ENCODE results near the gene HS3ST1. TPM values are rescaled to one million over a fixed set of nuclear protein-coding genes. Genes with fewer than 3 reads are reported as not detected.

HS3ST1 gene
- 0.94 TPM for total RNA-seq
- long read RNA-seq, full-length matches to known transcripts: 2 of 5 reads
- long read RNA-seq, partial matches to known transcripts: 0 of 5 reads
- long read RNA-seq, other reads (novel, unspliced or antisense): 3 of 5 reads

DNA sequence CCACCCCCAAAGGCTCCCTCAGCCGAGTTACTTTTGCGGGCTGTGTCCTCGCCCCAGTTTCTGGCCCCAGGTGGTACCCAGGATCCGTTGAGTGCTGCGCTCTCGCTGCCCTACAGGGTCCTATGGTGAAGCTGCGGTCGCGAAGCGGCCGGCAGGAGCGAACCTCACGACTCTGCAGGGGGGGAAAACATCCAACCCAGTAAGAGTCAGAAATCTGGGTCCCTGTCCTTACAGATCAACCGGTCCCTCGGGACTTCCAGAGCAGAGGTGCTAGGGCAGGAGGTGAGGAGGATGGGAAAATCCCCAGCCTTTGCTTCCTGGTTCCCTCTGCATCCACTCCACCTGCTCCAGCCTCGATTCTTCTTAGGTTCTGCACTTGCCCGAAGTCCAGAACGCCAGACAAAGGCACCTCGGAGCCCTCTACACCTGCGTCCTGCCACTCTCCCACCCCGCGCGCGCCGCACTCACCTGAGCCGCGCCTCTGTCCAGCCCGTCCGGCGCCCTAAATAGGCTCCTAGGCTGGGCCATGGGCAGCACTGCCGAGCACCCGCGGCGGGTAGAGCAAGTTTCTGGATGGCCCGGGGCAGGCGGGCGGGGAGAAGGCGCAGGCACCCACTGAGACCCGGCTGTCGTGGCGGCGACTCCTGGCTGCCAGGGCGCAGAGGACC lies at the start of gene HS3ST1:
Gene HS3ST1, minus strand, starts transcription at position 664 of the 668 bp plus-strand sequence. CDS start 28,889 bp downstream, outside the sequence.
- peak; percentile 9 for ATAC-seq
- DNase-seq: no peak
- intact Hi-C loops (cut with micrococcal nuclease): no loop called here

DNA sequence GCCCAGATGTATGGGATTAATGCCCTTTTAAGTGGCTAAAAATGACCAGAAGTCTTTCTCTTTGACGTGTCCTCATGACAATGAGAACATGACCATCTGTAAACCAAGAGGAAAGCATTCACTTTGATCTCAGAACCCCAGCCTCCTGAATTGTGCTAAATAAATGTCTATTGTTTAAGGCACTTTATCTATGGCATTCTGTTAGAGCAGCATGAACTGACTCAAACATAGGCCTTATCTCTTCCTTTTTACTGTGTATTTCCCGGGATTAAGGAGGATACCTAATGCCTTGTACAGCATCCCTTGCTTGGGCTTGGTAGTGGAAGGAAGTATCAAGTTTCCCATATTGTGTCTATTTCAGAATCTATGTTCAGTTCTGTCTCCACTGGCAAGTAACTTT lies 47.2 kb upstream of the HS3ST1 start:
- no peak for ATAC-seq
- intact Hi-C loops (cut with micrococcal nuclease): no loop called here

DNA sequence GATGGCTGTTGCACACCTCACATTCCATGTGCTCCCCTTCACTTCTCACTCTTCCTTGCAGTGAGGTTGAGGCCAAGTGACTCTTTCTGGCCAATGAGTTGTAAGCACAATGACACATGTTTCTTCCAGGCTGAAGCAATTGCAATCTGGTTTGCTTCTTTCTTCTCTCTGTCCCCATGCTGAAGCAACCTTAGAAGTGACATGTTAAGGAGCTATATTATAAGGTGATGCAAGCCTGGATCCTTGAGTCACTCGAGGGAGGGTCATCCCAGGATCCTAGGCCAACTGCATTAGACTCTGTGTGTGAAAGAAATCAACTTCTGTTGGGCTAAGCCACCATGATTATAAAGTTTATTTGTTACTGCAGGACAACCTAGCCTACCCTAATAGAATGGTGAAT lies 45.5 kb upstream of the HS3ST1 start:
- ATAC-seq (no peak), DNase-seq (no peak)
- intact Hi-C loops (cut with micrococcal nuclease): no loop called here

More for the DNA sequence above, 47.2 kb upstream of the HS3ST1 start:
- no peak for DNase-seq

DNA sequence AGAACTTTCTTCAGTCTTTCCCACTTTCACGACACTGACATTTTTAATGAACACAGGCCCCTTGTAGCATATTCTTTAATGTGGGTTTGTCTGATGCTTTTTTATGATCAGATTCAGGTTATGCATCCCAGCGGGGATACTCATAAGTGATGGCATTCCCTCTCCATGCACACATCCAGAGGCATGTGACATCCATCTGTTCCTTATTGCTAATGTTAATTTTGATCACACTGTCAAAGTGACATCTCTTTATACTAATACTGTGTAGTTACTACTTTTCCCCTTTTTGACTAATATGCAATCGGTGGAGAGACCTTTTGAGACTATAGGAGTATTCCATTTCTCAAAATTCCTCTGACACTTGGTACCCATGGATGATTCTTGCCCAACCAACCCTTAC lies 43.8 kb upstream of the HS3ST1 start:
- intact Hi-C loops (cut with micrococcal nuclease): no loop called here
- ATAC-seq (no peak), DNase-seq (no peak)

DNA sequence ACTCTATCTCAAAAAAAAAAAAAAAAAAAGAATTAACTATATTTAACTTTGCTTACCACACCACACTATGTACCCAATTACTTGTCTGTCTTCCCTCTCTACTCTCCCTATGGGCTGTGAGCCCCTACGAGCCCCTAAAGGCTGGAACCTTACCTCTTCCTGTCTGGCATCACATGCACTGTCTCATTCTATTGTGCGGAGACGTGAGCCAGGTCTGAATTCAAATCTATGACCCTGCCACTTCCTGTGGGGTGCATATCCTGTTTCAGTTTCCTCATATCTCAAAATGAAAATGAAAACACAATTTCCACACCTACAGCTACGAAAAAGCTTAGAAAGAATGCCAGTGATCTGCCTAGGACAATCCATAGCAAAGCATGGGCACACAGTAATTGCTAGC lies 42.9 kb upstream of the HS3ST1 start:
- no peak for DNase-seq
- peak; percentile 58 for ATAC-seq
- intact Hi-C loops (cut with micrococcal nuclease): no loop called here

DNA sequence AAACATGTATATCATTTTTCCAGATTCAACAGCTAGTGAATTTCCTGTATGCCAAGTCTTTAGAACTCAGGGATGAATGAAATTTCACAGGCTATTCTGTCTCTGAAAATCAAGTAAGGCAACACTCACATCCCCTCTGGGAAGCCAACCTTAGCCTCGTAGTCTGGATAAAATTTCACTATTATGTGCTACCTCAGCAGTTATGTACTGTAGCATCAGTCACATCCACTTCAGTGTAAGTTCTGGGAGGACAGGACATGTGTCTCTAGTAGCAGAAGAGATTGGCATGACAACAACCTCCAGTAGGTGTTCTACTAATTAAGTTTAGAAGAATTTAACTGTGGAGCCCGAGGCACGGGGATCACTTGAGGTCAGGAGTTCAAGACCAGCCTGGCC lies 42.4 kb upstream of the HS3ST1 start:
- intact Hi-C loops (cut with micrococcal nuclease): no loop called here
- ATAC-seq: no peak
- no peak for DNase-seq

DNA sequence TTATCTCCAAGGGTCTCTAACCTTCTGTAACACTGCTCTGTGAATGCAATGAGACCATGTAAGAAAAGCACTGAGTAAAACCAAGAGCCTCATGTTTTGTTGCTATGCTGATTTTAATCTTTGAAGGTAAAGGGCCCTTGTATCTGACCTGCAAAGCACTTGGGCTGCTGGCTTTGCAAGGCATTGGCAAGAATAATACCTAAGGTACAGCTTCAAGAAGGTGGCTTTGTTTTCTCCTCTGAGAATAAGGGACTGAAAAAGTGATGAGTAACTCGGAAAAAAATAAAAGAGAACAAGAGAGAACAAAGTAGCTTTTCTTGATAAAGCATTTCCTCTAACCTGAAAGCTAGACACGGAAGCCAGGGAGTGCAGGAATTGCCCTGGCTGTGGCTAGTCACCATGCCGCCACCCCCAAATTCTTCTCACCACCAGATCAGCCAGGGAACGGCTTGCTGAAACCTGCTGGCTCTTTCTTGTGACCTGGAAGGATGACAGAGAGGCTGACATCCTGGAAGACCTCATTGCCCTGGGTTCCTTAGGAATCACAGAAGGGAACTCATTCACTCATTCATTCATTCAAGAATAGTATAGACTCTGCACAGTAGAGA lies 41.8 kb upstream of the HS3ST1 start:
- no peak for DNase-seq
- intact Hi-C loops (cut with micrococcal nuclease): no loop called here
- ATAC-seq: no peak

DNA sequence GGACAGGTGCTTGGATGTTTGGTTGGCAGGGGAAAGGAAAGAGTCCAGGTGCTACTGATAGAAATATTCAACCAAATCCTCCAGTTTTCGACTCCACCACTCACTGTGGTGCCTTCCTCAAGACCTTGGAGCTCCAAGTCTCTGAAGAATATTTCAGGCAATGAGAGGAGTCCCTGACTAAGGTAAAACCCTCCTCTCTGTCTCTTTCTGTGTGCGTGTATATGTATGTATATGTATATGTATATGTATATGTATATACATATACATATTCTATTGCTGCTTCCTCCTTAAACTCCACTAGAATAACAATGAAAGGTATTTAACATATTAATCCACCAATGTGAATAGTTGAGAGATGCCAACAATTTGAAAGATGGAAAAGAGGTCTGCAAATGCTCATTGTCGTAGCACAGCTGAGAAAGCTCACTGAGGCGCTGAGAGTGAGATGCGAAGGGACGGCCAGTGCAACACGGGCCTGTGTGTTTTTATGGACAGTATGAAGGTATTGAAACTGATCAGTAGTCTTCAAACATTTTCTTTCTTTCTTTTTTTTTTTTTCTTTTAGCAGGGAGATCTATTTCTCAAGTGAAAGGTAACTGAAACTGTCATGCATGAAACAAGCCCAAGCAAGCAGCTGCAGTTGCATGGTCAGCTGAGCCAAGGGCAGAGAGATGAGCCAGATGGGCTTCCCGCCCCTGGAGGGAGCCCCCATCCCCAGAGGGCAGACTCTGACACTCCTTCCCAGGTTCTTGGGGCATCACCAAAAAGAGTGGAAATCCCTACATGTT lies 41.1 kb upstream of the HS3ST1 start:
- DNase-seq: no peak
- intact Hi-C loops (cut with micrococcal nuclease): no loop called here
- no peak for ATAC-seq

DNA sequence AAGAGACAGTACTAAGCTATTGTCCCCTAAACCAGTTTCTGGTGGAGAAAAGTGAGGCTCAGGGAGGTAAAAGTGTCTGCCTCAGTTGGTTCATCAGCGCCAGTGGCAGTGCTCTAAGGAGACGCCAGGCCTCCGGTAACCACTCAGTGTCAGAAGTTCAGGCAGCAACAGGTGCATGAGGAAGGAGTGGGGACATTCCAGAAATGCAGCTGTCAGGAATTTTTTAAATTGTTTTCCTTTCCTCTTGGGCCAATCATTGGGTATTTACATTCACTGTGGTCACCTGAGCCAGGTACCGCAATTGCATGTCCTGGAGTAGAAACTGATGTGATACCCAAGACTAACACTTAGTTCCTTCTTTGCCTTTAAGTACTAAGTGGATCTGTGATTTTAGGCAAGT lies 40.2 kb upstream of the HS3ST1 start:
- ATAC-seq: no peak
- DNase-seq: no peak
- intact Hi-C loops (cut with micrococcal nuclease): no loop called here

DNA sequence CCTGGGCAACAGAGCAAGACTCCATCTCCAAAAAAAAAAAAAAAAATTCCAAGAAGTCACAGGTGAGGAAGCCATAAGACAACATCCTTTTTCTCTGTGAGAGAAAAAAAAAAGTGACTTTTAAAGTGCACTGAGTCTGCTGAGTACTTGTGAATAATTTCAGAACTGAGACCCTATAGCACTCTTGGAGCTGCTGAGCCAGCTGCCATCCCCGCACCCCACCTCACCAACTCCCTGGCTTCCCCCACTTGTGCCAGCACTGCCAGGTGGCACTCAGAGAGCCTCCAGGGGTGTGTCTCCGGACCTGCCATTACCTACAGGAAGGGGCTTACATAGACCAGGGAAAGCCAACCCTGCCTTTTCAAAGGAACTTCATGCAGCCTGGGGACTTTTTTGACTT lies 39.2 kb upstream of the HS3ST1 start:
- no peak for ATAC-seq
- intact Hi-C loops (cut with micrococcal nuclease): no loop called here
- DNase-seq: no peak

DNA sequence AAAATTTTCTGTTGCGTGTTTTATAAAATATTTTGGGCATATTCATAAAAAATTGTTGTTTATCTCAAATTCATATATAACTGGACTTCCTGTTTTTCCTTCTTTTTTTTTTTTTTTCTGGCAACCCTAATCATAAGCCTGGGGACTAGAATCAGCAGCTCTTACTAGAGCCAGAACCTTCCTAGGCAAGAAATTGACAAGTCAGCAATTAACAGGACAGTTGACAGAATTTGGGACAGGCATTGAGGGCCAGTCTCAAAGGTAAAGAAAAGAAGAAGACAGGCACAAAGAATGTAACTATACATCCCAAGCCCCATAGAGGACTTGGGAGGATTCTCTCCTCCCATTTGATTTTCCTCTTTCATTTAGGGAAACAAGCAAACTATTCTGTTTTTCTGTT lies 35.0 kb upstream of the HS3ST1 start:
- intact Hi-C loops (cut with micrococcal nuclease): no loop called here
- no peak for ATAC-seq
- no peak for DNase-seq

DNA sequence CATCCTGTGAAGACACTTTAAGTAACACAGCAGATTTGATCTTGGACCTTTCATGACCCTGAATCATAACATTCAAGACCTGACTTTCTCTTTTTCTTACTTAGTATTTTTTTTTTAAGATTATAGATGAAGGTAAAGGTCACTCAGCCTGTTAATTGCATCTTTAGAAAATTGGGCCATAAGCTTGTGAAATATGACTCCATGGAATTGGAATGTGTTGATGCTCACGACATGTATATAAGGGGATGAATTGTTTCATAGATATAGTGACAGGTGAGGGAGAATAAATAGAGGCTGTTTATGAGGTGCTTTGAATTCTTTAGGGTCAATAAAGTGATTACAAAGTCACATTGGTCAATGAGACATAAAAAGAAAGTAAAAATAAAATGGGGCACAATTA lies 27.7 kb upstream of the HS3ST1 start:
- intact Hi-C loops (cut with micrococcal nuclease): no loop called here
- ATAC-seq: no peak
- no peak for DNase-seq

DNA sequence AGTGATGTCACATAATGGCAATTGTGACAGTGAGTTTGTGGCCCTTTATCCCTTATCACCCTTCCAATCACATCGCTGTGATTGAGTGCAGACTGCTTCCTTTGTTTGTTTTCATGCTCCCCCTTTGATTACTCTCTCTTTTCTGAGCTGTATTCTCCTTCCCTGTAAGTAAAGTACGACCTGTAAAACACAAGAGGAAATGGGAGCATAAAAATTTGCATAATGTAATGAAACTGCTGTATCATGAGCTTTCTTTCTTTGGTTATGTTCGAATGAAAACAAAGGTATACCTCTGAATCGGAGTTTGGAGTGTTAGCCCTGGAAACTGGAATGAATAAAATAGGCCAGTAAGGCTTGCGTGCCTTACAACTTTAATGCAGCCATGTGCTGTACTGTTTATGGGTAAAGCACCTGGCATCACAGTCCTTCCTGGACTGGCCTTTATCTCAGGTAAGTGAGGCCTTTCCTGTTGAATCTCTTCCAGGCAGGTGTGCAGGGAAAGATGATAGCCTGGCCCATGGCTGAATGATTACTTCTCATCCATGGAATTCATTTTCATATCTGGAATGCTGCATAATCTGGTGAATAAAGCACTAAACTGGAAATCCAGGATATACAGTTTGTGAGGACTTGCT lies 26.6 kb upstream of the HS3ST1 start:
- ATAC-seq: no peak
- DNase-seq: no peak
- intact Hi-C loops (cut with micrococcal nuclease): no loop called here

DNA sequence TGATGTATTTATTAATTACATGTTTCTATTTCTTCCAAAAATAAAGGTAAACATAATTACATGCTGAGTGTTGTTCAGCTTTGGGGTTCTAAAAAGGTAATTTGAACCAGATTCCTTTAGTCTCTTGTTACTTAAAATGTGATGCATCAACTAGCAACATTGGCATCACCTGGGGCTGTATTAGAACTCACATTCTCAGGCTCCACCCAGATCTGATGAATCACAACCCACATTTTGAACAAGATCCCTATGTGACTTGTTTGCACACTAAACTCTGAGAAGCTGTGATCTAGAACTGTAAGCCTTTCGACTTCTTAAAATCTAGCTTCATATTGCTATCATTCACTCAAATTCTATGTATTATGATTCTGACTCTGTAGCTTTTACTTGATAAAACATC lies 23.0 kb upstream of the HS3ST1 start:
- intact Hi-C loops (cut with micrococcal nuclease): no loop called here
- ATAC-seq (no peak), DNase-seq (no peak)

DNA sequence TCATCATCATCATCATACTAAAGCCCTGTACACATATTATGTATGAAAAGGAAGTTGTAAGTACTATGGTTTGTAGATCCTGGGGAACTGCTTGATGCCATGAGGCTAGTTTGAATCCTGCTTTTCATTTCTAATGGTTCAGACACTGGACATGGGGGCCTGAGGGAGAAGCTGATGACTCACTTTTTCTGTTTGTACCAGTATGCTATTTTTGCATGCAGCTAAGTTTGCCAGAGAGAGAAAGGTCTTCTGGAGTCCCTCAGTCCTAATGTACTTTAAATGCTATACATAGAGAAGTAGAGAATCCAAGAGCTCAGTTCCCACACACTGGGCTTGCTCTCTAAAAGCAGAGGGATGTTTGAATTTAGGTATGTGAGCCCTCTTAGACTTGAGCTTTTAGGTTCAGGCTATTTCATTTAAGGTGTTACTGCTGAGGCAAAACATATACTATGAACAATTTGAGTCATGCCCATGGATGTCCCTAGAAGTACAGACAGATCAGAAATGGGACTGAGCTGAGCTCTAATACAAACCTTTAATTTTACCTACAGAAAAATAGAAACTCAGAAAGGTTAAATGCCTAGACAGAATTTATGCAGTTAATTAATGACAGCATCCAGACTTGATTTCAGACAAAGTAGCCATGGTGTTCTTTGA lies 17.6 kb upstream of the HS3ST1 start:
- DNase-seq (no peak), ATAC-seq (peak; percentile 93)
- intact Hi-C loops (cut with micrococcal nuclease): no loop called here

DNA sequence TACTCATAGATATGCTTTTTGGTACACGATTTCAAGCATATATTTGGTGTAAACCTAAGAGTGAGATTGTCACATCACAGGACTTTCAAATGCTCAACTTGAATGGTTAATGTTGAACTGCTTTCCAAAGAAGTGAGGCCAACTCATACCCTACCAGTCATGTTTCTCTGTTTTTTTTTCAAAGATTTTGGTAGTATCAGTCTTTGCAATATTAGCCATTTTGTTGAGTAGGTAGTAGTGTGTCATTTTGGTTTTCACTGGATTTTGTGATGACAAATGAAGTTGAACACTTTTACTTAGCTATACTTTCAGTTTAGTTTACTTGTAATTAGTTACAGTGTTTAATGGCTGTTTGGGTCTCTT lies 12.5 kb upstream of the HS3ST1 start:
- intact Hi-C loops (cut with micrococcal nuclease): no loop called here
- no peak for ATAC-seq
- DNase-seq: no peak

DNA sequence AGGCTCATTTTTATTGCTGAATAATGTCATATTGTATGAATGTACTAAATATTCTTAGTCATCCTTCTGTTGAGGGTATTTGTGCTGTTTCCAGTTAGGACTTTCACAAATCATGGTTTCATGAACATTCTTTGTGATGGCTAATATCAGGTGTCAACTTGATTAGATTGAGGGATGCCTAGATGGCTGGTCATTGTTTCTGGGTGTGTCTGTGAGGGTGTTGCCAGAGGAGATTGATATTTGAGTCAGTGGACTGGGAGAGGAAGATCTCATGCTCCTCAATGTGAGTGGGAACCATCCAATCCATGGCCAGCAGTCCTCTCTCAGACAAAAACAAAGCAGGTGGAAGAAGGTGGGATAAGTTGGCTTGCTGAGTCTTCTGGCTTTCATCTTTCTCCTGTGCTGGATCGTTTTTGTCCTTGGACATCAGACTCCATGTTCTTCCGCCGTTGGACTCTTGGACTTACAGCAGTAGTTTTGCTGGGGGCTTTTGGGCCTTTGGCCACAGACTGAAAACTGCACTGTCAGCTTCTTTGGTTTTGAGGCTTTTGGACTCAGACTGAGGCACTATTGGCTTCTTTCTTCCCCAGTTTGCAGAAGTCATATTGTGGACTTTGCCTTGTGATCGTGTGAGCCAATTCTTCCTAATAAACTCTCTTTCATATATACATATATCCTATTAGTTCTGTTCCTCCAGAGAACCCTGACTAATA lies 11.9 kb upstream of the HS3ST1 start:
- DNase-seq: no peak
- no peak for ATAC-seq
- intact Hi-C loops (cut with micrococcal nuclease): no loop called here

DNA sequence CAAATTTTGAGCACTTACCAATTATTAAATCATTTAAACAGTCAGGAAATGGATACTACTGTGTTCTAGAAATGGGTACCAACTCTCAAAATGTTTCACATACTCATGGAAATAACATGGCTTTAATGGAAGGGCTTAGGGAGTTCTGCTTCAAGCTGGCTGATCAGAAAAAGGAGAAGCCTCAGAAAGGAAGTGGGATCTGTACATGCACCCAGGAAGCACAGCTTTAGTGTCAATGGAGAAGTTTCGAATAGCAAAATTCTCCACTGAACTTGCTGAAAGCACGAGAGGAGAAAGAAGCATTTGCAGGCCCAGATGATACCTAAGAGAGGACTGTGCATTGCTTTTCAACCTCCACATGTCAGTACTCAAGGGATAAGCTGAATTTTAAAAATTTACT lies 11.1 kb upstream of the HS3ST1 start:
- DNase-seq (no peak), ATAC-seq (peak; percentile 26)
- intact Hi-C loops (cut with micrococcal nuclease): no loop called here

DNA sequence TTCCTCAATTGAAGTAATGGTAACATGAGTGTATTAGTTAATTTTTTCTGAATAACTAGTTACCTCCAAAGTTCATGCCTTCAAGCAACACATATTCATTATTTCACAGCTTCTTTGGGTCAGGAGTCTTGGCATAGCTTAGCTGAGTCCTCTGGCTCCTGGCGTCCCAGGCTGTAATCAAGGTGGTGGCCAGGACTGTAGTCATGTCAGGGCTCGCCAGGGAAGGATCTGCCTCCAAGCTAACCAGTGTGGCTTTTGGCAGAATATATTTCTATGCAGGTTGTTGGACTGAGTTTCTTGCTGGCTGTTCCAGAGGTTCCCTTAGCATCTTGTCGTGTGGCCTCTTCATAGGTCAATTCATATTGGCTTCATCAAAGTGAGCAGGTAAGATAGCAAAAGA lies 10.0 kb upstream of the HS3ST1 start:
- DNase-seq: no peak
- intact Hi-C loops (cut with micrococcal nuclease): no loop called here
- ATAC-seq: no peak

Data from left ventricle myocardium superior (tissue), 1 donor.